ENCODE measurements around the gene FSD1.

GRCh38 chr19:4300589-4300988 is 3.8 kb upstream of the FSD1 start:
- no peak for TF ChIP-seq CTCF (IDR thresholded peaks at IDR 0.05)
- TF ChIP-seq POLR2A (IDR thresholded peaks at IDR 0.05; ENCODE audit: low read depth) = no peak
- TF ChIP-seq POLR2AphosphoS5 (IDR thresholded peaks at IDR 0.05) = no peak
- no peak for TF ChIP-seq EP300 (IDR thresholded peaks at IDR 0.05)
